ENCODE results near the gene DMD. TPM values are rescaled to one million over a fixed set of nuclear protein-coding genes. Genes with fewer than 3 reads are reported as not detected.

DMD gene
- polyA plus RNA-seq, 1 donor from 2014 or later: 21.6 TPM

DNA sequence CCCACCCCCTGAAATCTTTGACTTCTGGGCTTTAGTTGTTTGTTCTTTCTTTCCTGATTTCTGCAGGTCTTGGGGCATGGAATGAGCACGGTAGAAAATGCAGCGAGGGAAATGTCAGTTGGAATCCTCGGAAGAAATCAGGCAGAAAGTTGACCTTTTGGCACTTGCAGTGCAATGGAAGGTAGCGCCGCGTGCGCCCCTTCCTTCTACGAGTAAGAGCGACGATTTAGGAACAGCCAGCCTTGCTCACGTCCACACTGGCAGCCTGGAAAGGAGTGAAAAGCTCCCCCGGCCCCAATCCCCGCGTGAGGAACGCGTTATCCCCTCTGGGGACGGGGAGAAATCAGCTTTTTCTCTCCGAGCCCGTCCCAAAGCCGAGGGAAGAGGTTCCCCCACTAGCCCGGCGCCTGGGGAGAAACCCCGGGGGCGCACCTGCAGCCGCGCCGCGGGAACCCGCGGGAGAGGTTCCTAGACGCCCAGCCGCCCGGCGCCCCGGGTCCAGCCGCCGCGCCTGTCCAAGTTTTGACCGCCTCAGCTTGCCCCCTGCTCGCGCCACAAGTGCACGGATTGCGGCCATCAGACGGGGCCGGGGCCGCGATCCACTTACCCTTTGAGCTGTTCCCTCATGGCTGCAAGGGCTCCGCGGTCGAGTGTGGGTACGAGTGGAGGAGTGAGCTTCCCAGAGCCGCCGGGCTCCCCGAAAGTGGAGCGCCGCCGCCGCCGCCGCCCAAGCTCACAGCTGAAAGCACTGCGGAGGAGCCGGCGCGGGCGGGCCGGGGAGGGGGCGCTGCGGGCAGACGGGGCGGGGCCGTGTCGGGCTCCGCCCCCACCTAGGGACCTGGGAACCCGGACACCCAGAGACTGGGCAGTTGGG lies 1944.9 kb downstream of the DMD start:
- TF ChIP-seq SMC3 (conservative IDR thresholded peaks at IDR 0.05; ENCODE audit: poor library complexity): no peak
- H3K9me3 ChIP-seq (ENCODE audit: low read length): no peaks in the 10 kb centered on the region
- no peaks in the 10 kb centered on the region for H3K9me2 ChIP-seq (ENCODE audit: insufficient read depth, low read length)
- no peak overlapping the region for H3K4me2 ChIP-seq (ENCODE audit: low read length)
- no peaks in the 10 kb centered on the region for H3K36me3 ChIP-seq (ENCODE audit: insufficient read depth, low read length)
- peak overlapping the region; percentile 72 for H3K4me3 ChIP-seq (ENCODE audit: low read length)
- no peaks in the 10 kb centered on the region for H3K27me3 ChIP-seq (ENCODE audit: insufficient read depth, low read depth, low read length)
- no peak overlapping the region for H3K27ac ChIP-seq (ENCODE audit: low read length)
- H3F3A ChIP-seq (ENCODE audit: insufficient read depth, low read length, poor library complexity, severe bottlenecking): no peaks in the 10 kb centered on the region
- no peaks in the 10 kb centered on the region for H4K20me1 ChIP-seq (ENCODE audit: insufficient read depth)
- no peaks in the 10 kb centered on the region for H3K79me2 ChIP-seq (replicated peaks; ENCODE audit: insufficient read depth, low read length)
- peak overlapping the region; percentile 47 for H3K9ac ChIP-seq (ENCODE audit: low read length)
- no peak overlapping the region for H2AFZ ChIP-seq (ENCODE audit: low read depth, low read length)

DNA sequence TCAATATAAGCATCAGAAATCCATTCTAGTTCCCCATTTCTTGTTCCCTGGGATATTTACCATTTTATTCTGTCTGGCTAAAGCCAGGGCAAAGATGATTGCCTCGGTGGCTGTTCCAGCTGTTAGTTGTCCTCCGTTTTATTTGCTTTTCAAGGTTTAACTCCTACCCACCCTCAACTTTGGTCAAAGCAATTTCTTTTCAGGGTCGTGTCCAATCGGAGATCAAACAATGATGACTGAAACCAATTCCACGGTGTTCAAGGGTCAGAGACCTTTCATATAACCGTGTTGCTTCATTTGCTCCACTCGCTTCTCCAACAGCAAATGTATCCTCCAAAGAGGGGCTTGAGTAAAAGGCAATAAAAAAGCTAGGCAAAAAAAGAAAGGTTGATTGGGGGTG lies 1946.0 kb downstream of the DMD start:
- Histone ChIP-seq H3K9me3 (ENCODE audit: low read length) (no peaks in the 10 kb centered on the region), H3K4me2 (ENCODE audit: low read length) (no peak overlapping the region), H3K27me3 (ENCODE audit: insufficient read depth, low read depth, low read length) (no peaks in the 10 kb centered on the region), H3K36me3 (ENCODE audit: insufficient read depth, low read length) (no peaks in the 10 kb centered on the region), H3K4me3 (ENCODE audit: low read length) (peak overlapping the region; percentile 72), H3K9ac (ENCODE audit: low read length) (no peak overlapping the region), H3K9me2 (ENCODE audit: insufficient read depth, low read length) (no peaks in the 10 kb centered on the region), H2AFZ (ENCODE audit: low read depth, low read length) (no peak overlapping the region), H3K27ac (ENCODE audit: low read length) (no peak overlapping the region), H3F3A (ENCODE audit: insufficient read depth, low read length, poor library complexity, severe bottlenecking) (no peaks in the 10 kb centered on the region), H3K79me2 (replicated peaks; ENCODE audit: insufficient read depth, low read length) (no peaks in the 10 kb centered on the region), H4K20me1 (ENCODE audit: insufficient read depth) (no peaks in the 10 kb centered on the region)
- TF ChIP-seq TAF1 (IDR thresholded peaks at IDR 0.05; ENCODE audit: low read depth) (no peak), EP300 (conservative IDR thresholded peaks at IDR 0.05; ENCODE audit: poor library complexity, severe bottlenecking) (no peak), POLR2AphosphoS5 (IDR thresholded peaks at IDR 0.05) (no peak), MXI1 (conservative IDR thresholded peaks at IDR 0.05; ENCODE audit: poor library complexity, severe bottlenecking) (no peak), SMC3 (conservative IDR thresholded peaks at IDR 0.05; ENCODE audit: poor library complexity) (no peak), CTCF (IDR thresholded peaks at IDR 0.05; ENCODE audit: poor library complexity, severe bottlenecking) (no peak), EZH2 (IDR thresholded peaks at IDR 0.05; ENCODE audit: borderline replicate concordance, insufficient read depth, low read length, poor library complexity, severe bottlenecking) (no peak), RAD21 (conservative IDR thresholded peaks at IDR 0.05) (no peak)
- TF ChIP-seq, protein P1, sequence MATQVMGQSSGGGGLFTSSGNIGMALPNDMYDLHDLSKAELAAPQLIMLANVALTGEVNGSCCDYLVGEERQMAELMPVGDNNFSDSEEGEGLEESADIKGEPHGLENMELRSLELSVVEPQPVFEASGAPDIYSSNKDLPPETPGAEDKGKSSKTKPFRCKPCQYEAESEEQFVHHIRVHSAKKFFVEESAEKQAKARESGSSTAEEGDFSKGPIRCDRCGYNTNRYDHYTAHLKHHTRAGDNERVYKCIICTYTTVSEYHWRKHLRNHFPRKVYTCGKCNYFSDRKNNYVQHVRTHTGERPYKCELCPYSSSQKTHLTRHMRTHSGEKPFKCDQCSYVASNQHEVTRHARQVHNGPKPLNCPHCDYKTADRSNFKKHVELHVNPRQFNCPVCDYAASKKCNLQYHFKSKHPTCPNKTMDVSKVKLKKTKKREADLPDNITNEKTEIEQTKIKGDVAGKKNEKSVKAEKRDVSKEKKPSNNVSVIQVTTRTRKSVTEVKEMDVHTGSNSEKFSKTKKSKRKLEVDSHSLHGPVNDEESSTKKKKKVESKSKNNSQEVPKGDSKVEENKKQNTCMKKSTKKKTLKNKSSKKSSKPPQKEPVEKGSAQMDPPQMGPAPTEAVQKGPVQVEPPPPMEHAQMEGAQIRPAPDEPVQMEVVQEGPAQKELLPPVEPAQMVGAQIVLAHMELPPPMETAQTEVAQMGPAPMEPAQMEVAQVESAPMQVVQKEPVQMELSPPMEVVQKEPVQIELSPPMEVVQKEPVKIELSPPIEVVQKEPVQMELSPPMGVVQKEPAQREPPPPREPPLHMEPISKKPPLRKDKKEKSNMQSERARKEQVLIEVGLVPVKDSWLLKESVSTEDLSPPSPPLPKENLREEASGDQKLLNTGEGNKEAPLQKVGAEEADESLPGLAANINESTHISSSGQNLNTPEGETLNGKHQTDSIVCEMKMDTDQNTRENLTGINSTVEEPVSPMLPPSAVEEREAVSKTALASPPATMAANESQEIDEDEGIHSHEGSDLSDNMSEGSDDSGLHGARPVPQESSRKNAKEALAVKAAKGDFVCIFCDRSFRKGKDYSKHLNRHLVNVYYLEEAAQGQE (IDR thresholded peaks at IDR 0.05; ENCODE audit: borderline replicate concordance): no peak
